B cell (primary cell): ENCODE data around the gene SYT14. TPM values are rescaled to one million over a fixed set of nuclear protein-coding genes. Genes with fewer than 3 reads are reported as not detected.

ENCODE experiments used
- ATAC-seq: fragments of 200-7000 bp; cut with Tn5 transposase; one replicate; pipeline ENCODE4 v1.10.0; 2021; ENCODE audit warnings: low read depth, mild to moderate bottlenecking, moderate number of reproducible peaks, moderate library complexity
- CTCF ChIA-PET: fragments of 350-600 bp; sonication (Branson Sonifier 250); formaldehyde crosslinking; loops from one replicate; lab custom pipeline; 2021; ENCODE audit warnings: antibody characterized with exemption, inconsistent platforms; lab: Charles Lee
- POLR2A ChIA-PET: fragments of 350-600 bp; sonication (Branson Sonifier 250); formaldehyde crosslinking; loops from one replicate; lab custom pipeline; 2021; ENCODE audit warnings: antibody characterized with exemption; lab: Charles Lee
- DNase-seq: peaks from one replicate; pipeline ENCODE4 v3.0.0; 2013
- H2AFZ ChIP-seq: 2 replicates; pipeline ENCODE4 v1.6.1; 2012; ENCODE audit warnings: mild to moderate bottlenecking, low read depth, low read length; ENCODE audit not compliant: insufficient read depth, poor library complexity, severe bottlenecking
- H3K27ac ChIP-seq, 2 donors: 1 replicate in 1 of 2; 2 replicates in 1 of 2; pipeline ENCODE4 v1.5.1; 2012 to 2013; ENCODE audit warnings: low read length in 2 of 2, mild to moderate bottlenecking in 2 of 2, moderate library complexity in 1 of 2
- H3K27me3 ChIP-seq, 4 experiments: fragments of 200-600 bp in 1 of 4; sonication (generic) in 1 of 4; replicated peaks in 1 of 4; 1 replicate in 2 of 4; 2 replicates in 2 of 4; pipeline versions ENCODE4 v1.6.1 to v1.7.0; 2013 to 2016; ENCODE audit warnings: low read length in 3 of 4, mild to moderate bottlenecking in 2 of 4, mixed read lengths in 1 of 4, moderate library complexity in 1 of 4; ENCODE audit not compliant: insufficient read depth in 4 of 4, control insufficient read depth in 3 of 4; ENCODE audit errors: control extremely low read depth in 1 of 4
- H3K36me3 ChIP-seq, 2 experiments: replicated peaks in 1 of 2; 1 replicate in 1 of 2; 2 replicates in 1 of 2; pipeline versions ENCODE4 v1.6.1 to v1.7.1; 2013; ENCODE audit warnings: low read length in 1 of 2; ENCODE audit not compliant: insufficient read depth in 2 of 2, control insufficient read depth in 1 of 2; ENCODE audit errors: control extremely low read depth in 1 of 2, extremely low read depth in 1 of 2
- H3K4me1 ChIP-seq, 2 donors: fragments of 200-600 bp in 1 of 2; sonication (generic) in 1 of 2; 1 replicate in 1 of 2; 2 replicates in 1 of 2; pipeline versions ENCODE4 v1.5.1 to v1.6.1; 2013 to 2017; ENCODE audit warnings: low read length in 2 of 2; ENCODE audit not compliant: control insufficient read depth in 2 of 2, insufficient read depth in 2 of 2
- H3K4me2 ChIP-seq: replicated peaks from 2 replicates; pipeline ENCODE3; 2012; ENCODE audit warnings: mild to moderate bottlenecking, low read depth, low read length; ENCODE audit not compliant: poor library complexity, severe bottlenecking
- H3K4me3 ChIP-seq, 5 experiments: fragments of 200-600 bp in 1 of 5; sonication (generic) in 1 of 5; 1 replicate in 3 of 5; 2 replicates in 2 of 5; pipeline versions ENCODE4 v1.5.1 to v1.7.0; 2011 to 2016; ENCODE audit warnings: low read length in 4 of 5, mild to moderate bottlenecking in 4 of 5, low read depth in 2 of 5, control low read depth in 1 of 5, moderate library complexity in 1 of 5; ENCODE audit not compliant: insufficient read depth in 1 of 5; ENCODE audit errors: control extremely low read depth in 1 of 5, extremely low read depth in 1 of 5
- H3K79me2 ChIP-seq: fragments of 200-600 bp; sonication (generic); one replicate; pipeline ENCODE4 v1.6.0; 2016; ENCODE audit warnings: low read length; ENCODE audit not compliant: control insufficient read depth, insufficient read depth
- H3K9ac ChIP-seq: fragments of 200-600 bp; sonication (generic); 2 replicates; pipeline ENCODE4 v1.6.1; 2017; ENCODE audit warnings: mild to moderate bottlenecking, low read length, moderate library complexity
- H3K9me3 ChIP-seq, 3 donors: one replicate each; pipeline versions ENCODE4 v1.6.1 to v1.7.1; 2013; ENCODE audit warnings: low read length in 2 of 3; ENCODE audit not compliant: control insufficient read depth in 2 of 3, insufficient read depth in 1 of 3; ENCODE audit errors: control extremely low read depth in 1 of 3
- H4K20me1 ChIP-seq: 2 replicates; pipeline ENCODE4 v1.6.0; 2012; ENCODE audit warnings: mild to moderate bottlenecking, low read length; ENCODE audit not compliant: insufficient read depth, control insufficient read depth, poor library complexity, severe bottlenecking
- H3K27ac Mint-ChIP-seq: one replicate; pipeline ENCODE4 v1.8.0; 2021; ENCODE audit warnings: mixed read lengths
- H3K27me3 Mint-ChIP-seq: one replicate; pipeline ENCODE4 v1.8.0; 2021; ENCODE audit warnings: mixed read lengths
- H3K4me1 Mint-ChIP-seq: one replicate; pipeline ENCODE4 v1.8.0; 2021; ENCODE audit warnings: mixed read lengths
- H3K4me3 Mint-ChIP-seq: one replicate; pipeline ENCODE4 v1.8.0; 2021; ENCODE audit warnings: mixed read lengths
- H3K9me3 Mint-ChIP-seq: one replicate; pipeline ENCODE4 v1.8.0; 2022; ENCODE audit warnings: mixed read lengths; ENCODE audit not compliant: insufficient read depth
- CTCF ChIP-seq: fragments of 200-600 bp; IDR thresholded peaks from one replicate; pipeline ENCODE4 v1.8.0; 2022; ENCODE audit warnings: antibody characterized with exemption, mild to moderate bottlenecking
- EZH2 ChIP-seq: IDR thresholded peaks from 2 replicates; pipeline ENCODE4 v1.6.1; 2012; ENCODE audit warnings: borderline replicate concordance, low read depth, mild to moderate bottlenecking, moderate library complexity, low read length; ENCODE audit not compliant: insufficient read depth, poor library complexity, severe bottlenecking
- WGBS: methylation state at CpG from one replicate; pipeline ENCODE4 v1.1.5; 2013; ENCODE audit warnings: missing lambda C conversion rate; ENCODE audit not compliant: insufficient coverage; 5-methylcytosine and 5-hydroxymethylcytosine counted together
- intact Hi-C: fragments of 100-400 bp; cut with micrococcal nuclease; formaldehyde crosslinking; loops from one replicate; pipeline ENCODE4 v1.10.0; 2022
- polyA plus RNA-seq: library from polyadenylated mRNA; depleted of rRNA; stranded (reverse); fragments of >200 nt; gene quantifications from 2 replicates; pipeline ENCODE4 v1.2.3, GENCODE V29; 2012
- total RNA-seq, 2 donors: library from RNA; stranded (reverse); fragments of 120-200 nt in 1 of 2; gene quantifications; 1 replicate in 1 of 2; 2 replicates in 1 of 2; pipeline versions ENCODE4 v1.2.3 to v1.2.4, GENCODE V29; 2013 to 2022

SYT14 gene
- total and polyA plus RNA-seq, 2 donors (not counting 1 experiment from before 2014, with no cell fraction given) = not detected

DNA sequence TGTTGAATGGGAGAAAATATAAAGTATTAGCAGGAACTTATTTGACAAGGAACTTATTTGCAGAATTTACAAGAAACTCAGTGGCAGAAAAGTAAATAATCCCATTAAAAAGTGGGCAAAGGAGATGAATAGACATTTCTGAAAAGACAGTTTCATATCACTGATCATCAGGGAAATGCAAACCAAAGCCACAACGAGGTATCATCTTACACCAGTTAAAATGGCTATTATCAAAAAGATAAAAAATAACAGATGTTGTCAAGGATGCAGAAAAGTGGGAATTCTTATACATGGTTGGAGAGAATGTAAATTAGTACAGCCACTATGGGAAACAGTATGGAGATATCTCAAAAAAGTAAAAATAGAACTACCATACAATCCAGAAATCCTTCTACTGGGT, 61.0 kb downstream of the SYT14 start:
- H3K27me3 Mint-ChIP-seq = peaks cover 15% of the 10 kb centered on the region
- no peaks in the 10 kb centered on the region for H3K9me3 Mint-ChIP-seq
- H3K9me3 ChIP-seq = no peaks in the 10 kb centered on the region
- H4K20me1 ChIP-seq = no peaks in the 10 kb centered on the region
- no peak overlapping the region for H3K27ac ChIP-seq
- no CpG with 5 or more reads among the region's 1 CpG for WGBS
- intact Hi-C loops = no loop called here
- no peak overlapping the region for H3K4me3 Mint-ChIP-seq
- H3K79me2 ChIP-seq = no peaks in the 10 kb centered on the region
- H3K9ac ChIP-seq = no peak overlapping the region
- H3K4me2 ChIP-seq = no peak overlapping the region
- TF ChIP-seq CTCF (no peak), EZH2 (no peak)
- ChIA-PET POLR2A (no interaction called here), CTCF (no interaction called here)
- no peaks in the 10 kb centered on the region for H3K4me1 Mint-ChIP-seq
- H3K27ac Mint-ChIP-seq = no peak overlapping the region
- H2AFZ ChIP-seq = no peak overlapping the region
- H3K27me3 ChIP-seq = no peaks in the 10 kb centered on the region
- no peak overlapping the region for H3K4me3 ChIP-seq
- H3K36me3 ChIP-seq = no peaks in the 10 kb centered on the region
- DNase-seq (no peak), ATAC-seq (no peak)
- H3K4me1 ChIP-seq = no peaks in the 10 kb centered on the region

GRCh38 chr1:210001751-210002150, 63.7 kb downstream of the SYT14 start:
- Mint-ChIP-seq H3K4me3 (no peak overlapping the region), H3K27me3 (no peaks in the 10 kb centered on the region), H3K4me1 (no peaks in the 10 kb centered on the region), H3K9me3 (no peaks in the 10 kb centered on the region), H3K27ac (no peak overlapping the region)
- CTCF ChIA-PET = no interaction called here
- Histone ChIP-seq H3K27ac (no peak overlapping the region), H3K4me2 (no peak overlapping the region), H3K27me3 (no peaks in the 10 kb centered on the region), H3K9me3 (no peaks in the 10 kb centered on the region), H3K36me3 (no peaks in the 10 kb centered on the region), H3K9ac (no peak overlapping the region), H3K4me3 (no peak overlapping the region), H3K79me2 (no peaks in the 10 kb centered on the region), H3K4me1 (no peaks in the 10 kb centered on the region), H4K20me1 (no peaks in the 10 kb centered on the region), H2AFZ (no peak overlapping the region)
- no peak for ATAC-seq
- intact Hi-C loops = no loop called here
- TF ChIP-seq EZH2 (no peak), CTCF (no peak)
- 53% methylated on average over 2 of the region's 3 CpGs for WGBS
- POLR2A ChIA-PET = no interaction called here
- no peak for DNase-seq
